ENCODE results near the gene GNG12. TPM values are rescaled to one million over a fixed set of nuclear protein-coding genes. Genes with fewer than 3 reads are reported as not detected.

The GNG12 gene
- total RNA-seq, 6 experiments from 2014 or later: 172 to 229 (median 198) TPM

- Mint-ChIP-seq H3K27me3 (ENCODE audit: insufficient read depth) (peaks cover 8% of the 10 kb centered on the region), H3K27ac (no peak overlapping the region), H3K4me3 (no peak overlapping the region), H3K9me3 (no peaks in the 10 kb centered on the region), H3K36me3 (ENCODE audit: low read depth) (peaks cover 18% of the 10 kb centered on the region), H3K4me1 (ENCODE audit: low read depth) (peaks cover 43% of the 10 kb centered on the region)
- no peak for TF ChIP-seq CTCF (IDR thresholded peaks at IDR 0.05)
- DNase-seq: no peak
These were observed 92.1 kb downstream of the GNG12 start for GRCh38 chr1:67741121-67741520.

GRCh38 chr1:67740543-67740942 lies 92.7 kb downstream of the GNG12 start:
- Mint-ChIP-seq H3K27ac (peak overlapping the region; percentile 11; the same call in 1 of the 2 replicates), H3K4me3 (no peak overlapping the region), H3K27me3 (ENCODE audit: insufficient read depth) (peaks cover 10% of the 10 kb centered on the region), H3K4me1 (ENCODE audit: low read depth) (peaks cover 44% of the 10 kb centered on the region), H3K36me3 (ENCODE audit: low read depth) (peaks cover 18% of the 10 kb centered on the region), H3K9me3 (no peaks in the 10 kb centered on the region)
- no peak for DNase-seq
- TF ChIP-seq CTCF (IDR thresholded peaks at IDR 0.05): no peak

- Mint-ChIP-seq H3K27me3 (ENCODE audit: insufficient read depth) (peaks cover 8% of the 10 kb centered on the region), H3K36me3 (ENCODE audit: low read depth) (peaks cover 18% of the 10 kb centered on the region), H3K27ac (no peak overlapping the region; the same call in 1 of the 2 replicates), H3K9me3 (no peaks in the 10 kb centered on the region), H3K4me1 (ENCODE audit: low read depth) (peaks cover 45% of the 10 kb centered on the region), H3K4me3 (no peak overlapping the region)
- no peak for DNase-seq
- no peak for TF ChIP-seq CTCF (IDR thresholded peaks at IDR 0.05)
These were observed 93.9 kb downstream of the GNG12 start for GRCh38 chr1:67739361-67739760.

- H3K36me3 Mint-ChIP-seq (ENCODE audit: low read depth): peaks cover 14% of the 10 kb centered on the region
- no peak for TF ChIP-seq CTCF (IDR thresholded peaks at IDR 0.05)
- H3K27ac Mint-ChIP-seq: peak overlapping the region; percentile 36; the same call in 1 of the 2 replicates
- peaks cover 54% of the 10 kb centered on the region for H3K4me1 Mint-ChIP-seq (ENCODE audit: low read depth)
- H3K9me3 Mint-ChIP-seq: no peaks in the 10 kb centered on the region
- H3K27me3 Mint-ChIP-seq (ENCODE audit: insufficient read depth): peaks cover 8% of the 10 kb centered on the region
- H3K4me3 Mint-ChIP-seq: no peak overlapping the region
- DNase-seq: no peak
These were observed 94.9 kb downstream of the GNG12 start for GRCh38 chr1:67738401-67738800.

GRCh38 chr1:67737875-67738274 lies 95.4 kb downstream of the GNG12 start:
- Mint-ChIP-seq H3K4me1 (ENCODE audit: low read depth) (peaks cover 60% of the 10 kb centered on the region), H3K27me3 (ENCODE audit: insufficient read depth) (peaks cover 8% of the 10 kb centered on the region), H3K27ac (peak overlapping the region; percentile 49), H3K36me3 (ENCODE audit: low read depth) (peaks cover 14% of the 10 kb centered on the region), H3K4me3 (no peak overlapping the region), H3K9me3 (no peaks in the 10 kb centered on the region)
- no peak for TF ChIP-seq CTCF (IDR thresholded peaks at IDR 0.05)
- no peak for DNase-seq

GRCh38 chr1:67736750-67737149 lies 96.5 kb downstream of the GNG12 start:
- DNase-seq: no peak
- peak overlapping the region; percentile 95 for H3K27ac Mint-ChIP-seq
- H3K4me1 Mint-ChIP-seq (ENCODE audit: low read depth): peaks cover 66% of the 10 kb centered on the region
- peak overlapping the region; percentile 85 for H3K4me3 Mint-ChIP-seq
- peaks cover 8% of the 10 kb centered on the region for H3K27me3 Mint-ChIP-seq (ENCODE audit: insufficient read depth)
- TF ChIP-seq CTCF (IDR thresholded peaks at IDR 0.05): no peak
- H3K9me3 Mint-ChIP-seq: no peaks in the 10 kb centered on the region
- peaks cover 14% of the 10 kb centered on the region for H3K36me3 Mint-ChIP-seq (ENCODE audit: low read depth)
